Measurements from ENCODE around the gene HASPIN. TPM values are rescaled to one million over a fixed set of nuclear protein-coding genes. Genes with fewer than 3 reads are reported as not detected.

The HASPIN gene
- total RNA-seq, 1 experiment from 2014 or later = 12.7 TPM

GRCh38 chr17:3735515-3735914, 11.8 kb downstream of the HASPIN start:
- DNase-seq (ENCODE audit: low read depth) = no peak

DNA sequence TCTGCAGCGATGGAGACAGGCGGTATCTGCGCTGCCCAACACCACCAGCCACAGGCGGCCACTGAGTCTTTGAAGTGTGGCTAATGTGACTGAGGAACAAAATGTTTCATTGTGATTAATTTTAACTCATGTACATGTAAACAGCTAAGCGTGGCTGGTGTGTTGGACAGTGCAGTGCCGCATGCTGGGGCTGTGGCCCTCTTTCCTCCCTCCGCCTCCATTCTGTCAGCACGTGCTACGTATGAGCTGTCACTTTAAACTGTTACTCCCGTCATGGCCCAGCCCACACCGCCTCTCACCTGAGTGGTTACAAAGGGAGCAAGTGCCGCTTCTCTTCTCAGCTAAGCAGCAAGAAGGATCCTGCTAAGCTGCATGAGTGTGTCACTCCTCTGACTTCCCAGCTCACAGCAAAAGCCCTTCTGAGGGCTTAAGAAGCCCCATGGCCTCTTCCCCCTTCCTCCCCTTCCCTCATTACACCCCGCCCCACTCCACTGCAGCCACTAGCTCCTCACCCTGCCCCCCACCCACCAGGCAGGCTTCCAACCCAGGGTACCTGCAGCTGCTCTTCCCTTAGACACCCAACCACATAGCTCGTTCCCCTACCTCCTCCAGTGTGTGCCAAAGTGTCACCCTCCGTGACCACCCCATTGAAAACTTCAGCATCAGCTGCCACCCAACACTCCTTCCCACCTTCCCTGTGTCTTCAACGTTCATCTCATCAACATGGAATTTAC, 15.0 kb downstream of the HASPIN start:
- no peak for DNase-seq (ENCODE audit: low read depth)

GRCh38 chr17:3739422-3740124, 15.9 kb downstream of the HASPIN start:
- DNase-seq (ENCODE audit: low read depth) = no peak

GRCh38 chr17:3740611-3741073, 16.9 kb downstream of the HASPIN start:
- no peak for DNase-seq (ENCODE audit: low read depth)

DNA sequence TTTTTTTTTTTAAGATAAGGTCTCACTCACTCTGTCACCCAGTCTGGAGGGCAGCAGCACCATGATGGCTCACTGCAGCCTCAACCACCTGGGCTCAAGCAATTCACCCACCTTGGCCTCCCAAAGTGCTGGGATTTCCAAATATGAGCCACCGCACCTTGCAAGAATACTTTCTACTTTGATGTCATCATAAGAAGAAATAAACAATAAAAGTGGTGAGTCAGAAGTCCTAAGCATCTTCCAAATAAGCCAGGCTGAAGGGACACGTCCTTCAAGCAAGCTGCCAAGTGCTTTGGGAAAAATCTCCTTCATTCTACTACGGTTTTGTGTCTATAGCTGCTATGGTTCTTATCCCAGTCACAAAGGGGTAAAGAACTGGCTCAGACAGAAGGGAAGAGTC, 20.3 kb downstream of the HASPIN start:
- DNase-seq (ENCODE audit: low read depth) = no peak

- no peak for DNase-seq (ENCODE audit: low read depth)
Observed at GRCh38 chr17:3745071-3745470, 21.4 kb downstream of the HASPIN start.

- DNase-seq (ENCODE audit: low read depth) = no peak
Observed at GRCh38 chr17:3747805-3748204, 24.1 kb downstream of the HASPIN start.

GRCh38 chr17:3748576-3748975, 24.9 kb downstream of the HASPIN start:
- DNase-seq (ENCODE audit: low read depth) = no peak

DNA sequence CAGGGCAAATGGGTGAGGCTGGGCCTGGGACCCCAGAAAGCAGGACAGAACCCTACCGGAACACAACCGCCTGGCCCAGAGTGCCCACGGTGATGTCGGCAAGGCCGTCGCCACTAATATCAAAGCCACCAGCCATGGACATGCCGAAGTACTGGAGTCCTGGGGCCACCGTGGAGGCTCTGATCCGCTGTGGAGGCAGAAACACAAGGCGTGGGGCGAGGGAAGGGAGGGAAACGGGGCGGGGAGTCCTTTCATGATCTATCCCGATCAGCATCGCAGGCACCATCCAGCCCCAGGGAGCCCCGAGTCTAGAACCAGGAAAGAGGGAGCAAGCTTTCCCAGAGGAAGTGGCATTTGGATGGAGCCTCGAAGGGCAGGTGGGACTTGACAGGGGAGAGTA, 26.6 kb downstream of the HASPIN start:
- DNase-seq (ENCODE audit: low read depth) = no peak

- no peak for DNase-seq (ENCODE audit: low read depth)
Observed at GRCh38 chr17:3750926-3751325, 27.2 kb downstream of the HASPIN start.

DNA sequence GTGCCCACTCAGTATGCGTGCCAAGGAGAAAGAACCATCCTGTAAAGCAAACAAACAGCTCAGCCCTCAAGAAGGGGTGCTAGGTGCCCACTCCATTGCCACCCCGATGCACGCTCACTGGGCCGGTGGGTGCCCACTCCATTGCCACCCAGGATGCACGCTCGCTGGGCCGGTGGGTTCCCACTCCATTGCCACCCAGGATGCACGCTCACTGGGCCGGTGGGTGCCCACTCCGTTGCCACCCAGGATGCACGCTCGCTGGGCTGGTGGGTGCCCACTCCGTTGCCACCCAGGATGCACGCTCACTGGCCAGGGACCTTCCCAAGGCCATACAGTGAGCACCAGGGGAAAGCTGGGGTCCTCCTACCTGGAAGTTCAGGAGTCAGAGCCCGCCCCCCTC, 28.1 kb downstream of the HASPIN start:
- DNase-seq (ENCODE audit: low read depth) = no peak

DNA sequence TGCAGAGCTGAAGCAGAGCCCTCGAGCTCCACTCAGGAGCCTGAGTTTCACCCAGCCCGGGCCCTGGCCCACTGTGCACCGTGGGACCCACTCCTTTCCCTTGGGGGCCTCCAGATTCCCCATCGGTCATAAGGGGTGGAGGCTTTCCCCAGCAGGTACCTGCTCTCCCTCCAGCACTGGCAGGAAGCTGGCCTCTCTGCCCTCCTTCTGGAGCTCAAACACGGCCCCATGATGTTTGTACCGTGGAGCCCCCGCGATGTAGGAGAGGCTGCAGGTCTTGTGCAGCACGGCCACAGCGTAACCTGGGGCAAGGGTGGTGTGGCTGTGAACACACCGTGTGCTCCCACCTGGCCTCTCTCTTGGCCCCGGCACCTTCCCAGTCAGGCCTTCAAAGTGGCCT, 29.9 kb downstream of the HASPIN start:
- no peak for DNase-seq (ENCODE audit: low read depth)

GRCh38 chr17:3754066-3754457, 30.4 kb downstream of the HASPIN start:
- no peak for DNase-seq (ENCODE audit: low read depth)

DNA sequence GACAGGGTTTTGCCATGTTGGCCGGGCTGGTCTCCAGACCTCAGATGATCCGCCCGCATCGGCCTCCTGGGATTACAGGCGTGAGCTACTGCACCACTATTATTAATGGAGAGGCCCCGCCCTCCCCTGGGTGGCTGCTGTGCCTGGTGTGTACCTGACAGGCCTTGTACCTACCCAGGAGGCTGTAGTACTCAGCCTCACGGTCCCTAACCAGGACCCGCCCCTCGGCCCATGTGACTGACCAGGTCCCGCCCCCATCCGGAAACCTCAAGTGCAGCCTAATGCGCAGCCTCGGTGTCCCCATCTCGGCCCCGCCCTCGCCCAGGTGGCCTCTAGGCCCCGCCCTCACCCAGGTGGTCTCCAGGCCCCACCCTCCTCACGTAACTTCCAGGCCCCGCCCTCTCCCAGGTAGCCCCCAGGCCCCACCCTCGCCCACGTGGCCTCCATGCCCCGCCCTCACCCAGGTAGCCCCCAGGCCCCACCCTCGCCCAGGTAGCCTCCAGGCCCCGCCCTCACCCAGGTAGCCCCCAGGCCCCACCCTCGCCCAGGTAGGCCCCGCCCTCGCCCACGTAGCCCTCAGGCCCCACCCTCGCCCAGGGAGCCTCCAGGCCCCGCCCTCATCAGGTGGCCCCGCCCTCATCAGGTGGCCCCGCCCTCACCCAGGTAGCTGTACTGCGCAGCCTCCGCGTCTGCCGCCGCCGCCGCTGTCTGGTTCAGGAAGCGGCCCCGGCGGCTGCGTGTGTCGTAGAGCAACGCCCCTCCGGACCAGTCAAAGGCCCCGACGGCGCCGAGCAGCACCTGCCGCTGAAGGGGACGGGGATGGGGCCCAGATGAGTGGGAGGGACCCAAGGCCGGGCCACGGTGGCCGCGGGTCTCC, 31.0 kb downstream of the HASPIN start:
- no peak for DNase-seq (ENCODE audit: low read depth)

GRCh38 chr17:3755335-3756030, 31.8 kb downstream of the HASPIN start:
- DNase-seq (ENCODE audit: low read depth) = no peak

DNA sequence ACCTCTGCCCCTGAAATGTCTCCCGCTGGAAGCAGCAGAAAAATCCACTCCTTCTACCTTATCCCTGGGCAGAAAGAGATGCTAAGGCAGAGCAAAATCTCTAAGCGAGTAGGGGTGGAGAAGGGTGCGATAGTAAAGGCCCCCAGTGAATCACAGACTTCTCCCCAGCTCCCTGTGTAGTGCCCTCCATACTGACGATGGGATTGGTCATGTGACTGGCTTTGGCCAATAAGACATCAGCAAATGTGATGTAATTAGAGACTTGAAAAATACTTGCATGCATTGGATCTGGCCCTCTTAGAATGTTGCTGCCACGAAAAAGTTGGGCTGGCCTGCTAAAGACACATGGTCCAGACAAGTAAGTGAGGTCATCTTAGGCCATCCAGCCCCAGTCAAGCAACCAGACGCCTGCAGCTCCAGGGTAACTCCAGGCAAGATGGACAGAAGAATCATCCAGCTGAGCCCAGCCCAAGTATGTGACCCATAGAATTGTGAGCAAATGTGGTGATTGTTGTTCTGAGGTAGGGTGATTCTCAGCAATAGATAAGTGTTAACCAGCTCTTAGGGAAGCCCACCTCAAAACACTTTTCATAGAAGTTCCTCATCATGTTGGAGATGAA, 36.0 kb downstream of the HASPIN start:
- DNase-seq (ENCODE audit: low read depth) = no peak

DNA sequence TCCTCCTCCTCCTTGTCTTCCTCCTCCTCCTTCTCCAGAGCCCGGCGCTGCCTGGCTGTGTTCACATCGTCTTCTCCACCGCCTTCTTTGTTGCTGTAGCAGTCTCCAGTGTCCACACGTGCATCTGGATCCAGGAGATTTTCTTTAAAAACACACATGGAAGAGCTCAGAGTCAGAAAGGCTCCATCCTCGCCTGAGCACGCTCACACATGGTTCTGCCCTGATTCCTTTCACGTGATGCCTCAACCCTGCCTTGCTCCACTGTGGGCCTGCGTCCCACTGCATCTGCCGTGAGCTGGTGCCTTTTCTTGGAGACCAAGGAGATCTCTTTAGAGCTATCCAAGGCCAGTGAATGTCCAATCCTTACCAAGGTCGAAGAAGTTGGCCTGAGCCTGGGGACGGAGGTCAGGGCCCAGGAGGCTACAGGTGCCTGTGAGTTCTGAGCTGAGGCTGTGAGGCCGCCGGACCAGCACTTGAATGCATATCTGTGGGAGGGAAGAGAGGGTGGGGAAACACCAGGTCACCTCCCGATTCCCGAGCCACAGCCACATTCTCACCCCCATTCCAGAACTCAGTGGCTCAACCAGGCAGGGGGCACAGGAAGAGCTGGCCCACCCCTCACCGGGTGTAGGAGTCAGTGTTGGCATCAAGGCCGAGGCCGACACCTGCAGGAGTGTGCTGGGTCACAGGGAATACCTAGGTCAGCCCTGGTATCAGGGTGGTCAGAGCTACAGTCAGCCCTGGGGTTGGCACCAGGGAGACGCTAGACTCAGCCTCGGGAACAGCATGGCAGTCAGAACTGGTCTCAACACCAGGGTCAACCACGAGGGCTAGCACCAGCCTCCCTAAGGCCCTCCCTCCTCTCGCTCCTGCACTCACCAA, 37.6 kb downstream of the HASPIN start:
- DNase-seq (ENCODE audit: low read depth) = no peak

DNA sequence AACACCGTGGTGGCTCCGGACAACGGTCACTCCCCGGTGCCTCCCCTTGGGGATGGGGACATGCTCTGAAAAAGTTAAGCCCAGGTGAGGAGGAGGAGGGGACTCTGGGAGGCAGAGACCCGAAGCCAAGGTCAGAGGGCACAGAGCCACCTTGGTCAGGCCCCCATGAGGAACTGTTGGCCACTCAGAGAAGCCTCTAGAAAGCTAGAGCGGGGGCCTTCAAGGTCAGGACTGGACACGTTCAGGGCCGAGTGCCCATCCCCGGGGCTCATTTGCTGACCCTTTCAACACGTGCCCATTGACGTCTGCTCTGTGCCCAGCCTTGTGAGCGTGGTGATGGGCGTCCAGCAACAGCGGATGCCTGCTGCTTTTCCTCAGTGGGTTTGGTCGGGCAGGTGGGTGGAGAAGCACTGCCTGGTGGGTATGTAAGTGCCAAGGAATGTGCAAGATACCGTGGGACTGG, 38.2 kb downstream of the HASPIN start:
- no peak for DNase-seq (ENCODE audit: low read depth)

DNA sequence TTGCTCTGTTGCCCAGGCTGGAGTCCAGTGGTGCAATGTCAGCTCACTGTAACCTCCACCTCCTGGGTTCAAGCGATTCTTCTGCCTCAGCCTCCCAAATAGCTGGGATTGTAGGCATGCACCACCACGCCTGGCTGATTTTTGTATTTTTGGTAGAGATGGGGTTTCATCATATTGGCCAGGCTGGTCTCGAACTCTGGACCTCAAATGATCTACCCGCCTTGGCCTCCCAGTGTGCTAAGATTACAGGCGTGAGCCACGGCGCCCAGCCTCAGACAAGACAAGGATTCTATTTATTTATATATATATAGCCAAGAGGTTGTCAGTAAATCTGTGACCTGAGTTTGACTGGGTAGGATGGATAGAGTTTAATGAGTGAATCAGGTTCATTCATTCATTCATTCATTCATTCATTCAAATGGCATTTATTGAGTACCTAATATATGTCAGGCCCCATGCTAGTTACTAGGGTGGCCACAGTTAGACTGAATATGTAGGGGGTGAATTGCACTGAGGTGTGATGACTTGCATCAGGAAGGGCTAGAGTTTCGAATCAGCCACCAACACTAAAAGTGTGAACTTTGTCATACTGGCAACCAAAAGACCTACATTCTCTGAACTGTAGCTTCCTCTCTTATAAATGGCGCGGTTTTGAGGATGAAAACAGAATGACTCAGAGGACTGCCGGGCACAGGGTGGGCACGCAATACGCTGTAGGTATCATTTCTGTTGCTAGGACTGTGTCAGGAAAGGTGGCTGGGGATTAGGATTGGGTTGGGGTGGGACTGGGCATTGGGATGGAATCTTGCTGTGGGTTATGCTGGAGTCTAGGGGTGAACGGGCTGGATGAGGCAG, 39.4 kb downstream of the HASPIN start:
- DNase-seq (ENCODE audit: low read depth) = peak; percentile 72
